GM20431 (cell line): Measurements from ENCODE around the gene SESN1.

ENCODE experiments used
- in situ Hi-C: fragments of 300-500 bp; cut with MseI, MboI; formaldehyde crosslinking; loops from one replicate; pipeline ENCODE4 v1.15.0; 2020; ENCODE audit warnings: low sequenced_read_pairs; ENCODE audit not compliant: unreplicated experiment

The SESN1 gene

GRCh38 chr6:109036574-109037294 lies 57.9 kb downstream of the SESN1 start:
- in situ Hi-C loops = no loop called here

- in situ Hi-C loops = no loop called here
Measured at GRCh38 chr6:109034526-109034925, 60.1 kb downstream of the SESN1 start.

GRCh38 chr6:109033655-109034054 lies 61.0 kb downstream of the SESN1 start:
- in situ Hi-C loops = no loop called here

- in situ Hi-C loops = no loop called here
Measured at GRCh38 chr6:109031416-109031815, 63.2 kb downstream of the SESN1 start.

GRCh38 chr6:109029313-109029712 lies 65.3 kb downstream of the SESN1 start:
- in situ Hi-C loops = no loop called here

- in situ Hi-C loops = no loop called here
Measured at GRCh38 chr6:109028439-109028838, 66.2 kb downstream of the SESN1 start.

- in situ Hi-C loops = no loop called here
Measured at GRCh38 chr6:109027964-109028363, 66.7 kb downstream of the SESN1 start.

- in situ Hi-C loops = no loop called here
Measured at GRCh38 chr6:109025639-109026038, 69.0 kb downstream of the SESN1 start.

GRCh38 chr6:109024784-109025183 lies 69.9 kb downstream of the SESN1 start:
- in situ Hi-C loops = no loop called here

GRCh38 chr6:109024368-109024767 lies 70.3 kb downstream of the SESN1 start:
- in situ Hi-C loops = no loop called here

GRCh38 chr6:109023356-109023925 lies 71.2 kb downstream of the SESN1 start:
- in situ Hi-C loops = no loop called here

GRCh38 chr6:109021870-109022269 lies 72.8 kb downstream of the SESN1 start:
- in situ Hi-C loops = no loop called here

GRCh38 chr6:109019911-109020310 lies 74.7 kb downstream of the SESN1 start:
- in situ Hi-C loops = no loop called here

- in situ Hi-C loops = no loop called here
Measured at GRCh38 chr6:109015176-109015575, 79.5 kb downstream of the SESN1 start.

GRCh38 chr6:109014606-109015005 lies 80.0 kb downstream of the SESN1 start:
- in situ Hi-C loops = no loop called here

GRCh38 chr6:109013656-109014305 lies 80.9 kb downstream of the SESN1 start:
- in situ Hi-C loops = no loop called here

GRCh38 chr6:109010705-109011102 lies 83.9 kb downstream of the SESN1 start:
- in situ Hi-C loops = no loop called here

- in situ Hi-C loops = no loop called here
Measured at GRCh38 chr6:109009962-109010704, 84.5 kb downstream of the SESN1 start.

- in situ Hi-C loops = no loop called here
Measured at GRCh38 chr6:109009236-109009961, 85.2 kb downstream of the SESN1 start.

- in situ Hi-C loops = no loop called here
Measured at GRCh38 chr6:109008537-109009235, 86.0 kb downstream of the SESN1 start.
